HG03520 (cell line): Measurements from ENCODE around the gene TASOR.
A peak's percentile ranks its signal among the peaks of the same experiment; 100 is the strongest.
"Not testable (repeated sequence)": the region's sequence is repeated elsewhere in the genome, so short reads cannot be mapped to it uniquely, and the experiment has no call there.

ENCODE experiments used
- ATAC-seq: cut with Tn5 transposase; IDR thresholded peaks from one replicate; pipeline ENCODE4 v1.9.1; 2021; ENCODE audit warnings: mild to moderate bottlenecking, moderate library complexity; ENCODE audit not compliant: unreplicated experiment

TASOR gene

GRCh38 chr3:56683122-56683817, at the start of gene TASOR:
TASOR (minus strand) TSS chr3:56683265; CDS start chr3:56683006, 259 bp downstream.
- ATAC-seq: peak; percentile 63

- ATAC-seq: no peak
These were observed 49.0 kb upstream of the TASOR start for GRCh38 chr3:56732109-56732508.

- peak; percentile 97 for ATAC-seq
These were observed 42.1 kb upstream of the TASOR start for GRCh38 chr3:56725175-56725574.

- no peak for ATAC-seq
These were observed 41.6 kb upstream of the TASOR start for GRCh38 chr3:56724676-56725075.

- no peak for ATAC-seq
These were observed 37.8 kb upstream of the TASOR start for GRCh38 chr3:56720849-56721248.

GRCh38 chr3:56718809-56719208, 35.7 kb upstream of the TASOR start:
- ATAC-seq: not testable (repeated sequence)

GRCh38 chr3:56711344-56711743, 28.3 kb upstream of the TASOR start:
- ATAC-seq: no peak

- ATAC-seq: not testable (repeated sequence)
These were observed 24.3 kb upstream of the TASOR start for GRCh38 chr3:56707412-56707811.

- no peak for ATAC-seq
These were observed 23.6 kb upstream of the TASOR start for GRCh38 chr3:56706629-56707028.

- ATAC-seq: no peak
These were observed 21.6 kb upstream of the TASOR start for GRCh38 chr3:56704706-56705105.

GRCh38 chr3:56702490-56703315, 19.6 kb upstream of the TASOR start:
- no peak for ATAC-seq

GRCh38 chr3:56700151-56700550, 17.1 kb upstream of the TASOR start:
- no peak for ATAC-seq

- ATAC-seq: no peak
These were observed 12.0 kb upstream of the TASOR start for GRCh38 chr3:56694867-56695683.

- no peak for ATAC-seq
These were observed 10.7 kb upstream of the TASOR start for GRCh38 chr3:56693750-56694149.

- peak; percentile 66 for ATAC-seq
These were observed 9.7 kb upstream of the TASOR start for GRCh38 chr3:56692520-56693433.

- not testable (repeated sequence) for ATAC-seq
These were observed 8.9 kb upstream of the TASOR start for GRCh38 chr3:56692001-56692365.

GRCh38 chr3:56691165-56692000, 8.3 kb upstream of the TASOR start:
- no peak for ATAC-seq

GRCh38 chr3:56689303-56689702, 6.2 kb upstream of the TASOR start:
- no peak for ATAC-seq

- ATAC-seq: peak; percentile 38
These were observed 5.1 kb upstream of the TASOR start for GRCh38 chr3:56688191-56688590.
